Measurements from ENCODE around the gene ARHGEF1. TPM values are rescaled to one million over a fixed set of nuclear protein-coding genes. Genes with fewer than 3 reads are reported as not detected.

The ARHGEF1 gene
- total RNA-seq, 2 donors from 2014 or later: 89.9 to 116 TPM

GRCh38 chr19:41905273-41906002, 22.5 kb downstream of the ARHGEF1 start:
- no peak for DNase-seq
- Mint-ChIP-seq H3K36me3 (ENCODE audit: low read depth) (peaks cover 47% of the 10 kb centered on the region), H3K9me3 (no peaks in the 10 kb centered on the region), H3K4me3 (no peak overlapping the region), H3K27ac (no peak overlapping the region), H3K27me3 (ENCODE audit: insufficient read depth) (peaks cover 18% of the 10 kb centered on the region), H3K4me1 (peaks cover 9% of the 10 kb centered on the region)
- H3K9ac ChIP-seq (ENCODE audit: extremely low read depth, low read length, poor library complexity, severe bottlenecking): no peak overlapping the region
- peaks cover 5% of the 10 kb centered on the region for H3K27me3 ChIP-seq (ENCODE audit: control insufficient read depth, insufficient read depth, low read length, poor library complexity, severe bottlenecking)
- H3K9me3 ChIP-seq (ENCODE audit: control insufficient read depth, low read length): no peaks in the 10 kb centered on the region
- H3K36me3 ChIP-seq (ENCODE audit: control insufficient read depth, insufficient read depth, low read length): peaks cover 36% of the 10 kb centered on the region
- H3K4me1 ChIP-seq (ENCODE audit: control insufficient read depth, insufficient read depth, low read length): peaks cover 2% of the 10 kb centered on the region
- no peak overlapping the region for H3K27ac ChIP-seq (ENCODE audit: low read depth, low read length)
- TF ChIP-seq, protein P1, sequence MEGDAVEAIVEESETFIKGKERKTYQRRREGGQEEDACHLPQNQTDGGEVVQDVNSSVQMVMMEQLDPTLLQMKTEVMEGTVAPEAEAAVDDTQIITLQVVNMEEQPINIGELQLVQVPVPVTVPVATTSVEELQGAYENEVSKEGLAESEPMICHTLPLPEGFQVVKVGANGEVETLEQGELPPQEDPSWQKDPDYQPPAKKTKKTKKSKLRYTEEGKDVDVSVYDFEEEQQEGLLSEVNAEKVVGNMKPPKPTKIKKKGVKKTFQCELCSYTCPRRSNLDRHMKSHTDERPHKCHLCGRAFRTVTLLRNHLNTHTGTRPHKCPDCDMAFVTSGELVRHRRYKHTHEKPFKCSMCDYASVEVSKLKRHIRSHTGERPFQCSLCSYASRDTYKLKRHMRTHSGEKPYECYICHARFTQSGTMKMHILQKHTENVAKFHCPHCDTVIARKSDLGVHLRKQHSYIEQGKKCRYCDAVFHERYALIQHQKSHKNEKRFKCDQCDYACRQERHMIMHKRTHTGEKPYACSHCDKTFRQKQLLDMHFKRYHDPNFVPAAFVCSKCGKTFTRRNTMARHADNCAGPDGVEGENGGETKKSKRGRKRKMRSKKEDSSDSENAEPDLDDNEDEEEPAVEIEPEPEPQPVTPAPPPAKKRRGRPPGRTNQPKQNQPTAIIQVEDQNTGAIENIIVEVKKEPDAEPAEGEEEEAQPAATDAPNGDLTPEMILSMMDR (conservative IDR thresholded peaks at IDR 0.05): no peak
- no peak overlapping the region for H3K4me3 ChIP-seq (ENCODE audit: low read length)
- 90 to 92% methylated on average over 11 to 24 of the region's 24 CpGs for WGBS, 2 experiments (ENCODE audit: insufficient coverage in 1 of 2, insufficient read length in 1 of 2)

GRCh38 chr19:41906271-41906670, 23.3 kb downstream of the ARHGEF1 start:
- Mint-ChIP-seq H3K9me3 (no peaks in the 10 kb centered on the region), H3K27ac (no peak overlapping the region), H3K36me3 (ENCODE audit: low read depth) (peaks cover 44% of the 10 kb centered on the region), H3K4me1 (peaks cover 9% of the 10 kb centered on the region), H3K4me3 (no peak overlapping the region), H3K27me3 (ENCODE audit: insufficient read depth) (peaks cover 26% of the 10 kb centered on the region)
- H3K27ac ChIP-seq (ENCODE audit: low read depth, low read length): no peak overlapping the region
- peaks cover 13% of the 10 kb centered on the region for H3K27me3 ChIP-seq (ENCODE audit: control insufficient read depth, insufficient read depth, low read length, poor library complexity, severe bottlenecking)
- TF ChIP-seq, protein P1 (conservative IDR thresholded peaks at IDR 0.05): no peak
- peaks cover 2% of the 10 kb centered on the region for H3K4me1 ChIP-seq (ENCODE audit: control insufficient read depth, insufficient read depth, low read length)
- H3K9ac ChIP-seq (ENCODE audit: extremely low read depth, low read length, poor library complexity, severe bottlenecking): no peak overlapping the region
- DNase-seq: no peak
- WGBS, 2 experiments (ENCODE audit: insufficient coverage in 1 of 2, insufficient read length in 1 of 2): 86 to 90% methylated on average over 2 to 9 of the region's 9 CpGs
- H3K9me3 ChIP-seq (ENCODE audit: control insufficient read depth, low read length): no peaks in the 10 kb centered on the region
- peaks cover 33% of the 10 kb centered on the region for H3K36me3 ChIP-seq (ENCODE audit: control insufficient read depth, insufficient read depth, low read length)
- no peak overlapping the region for H3K4me3 ChIP-seq (ENCODE audit: low read length)

GRCh38 chr19:41906916-41907680, 24.1 kb downstream of the ARHGEF1 start:
- Histone ChIP-seq H3K27ac (ENCODE audit: low read depth, low read length) (no peak overlapping the region), H3K36me3 (ENCODE audit: control insufficient read depth, insufficient read depth, low read length) (peaks cover 25% of the 10 kb centered on the region), H3K4me3 (ENCODE audit: low read length) (no peak overlapping the region), H3K4me1 (ENCODE audit: control insufficient read depth, insufficient read depth, low read length) (peaks cover 2% of the 10 kb centered on the region), H3K27me3 (ENCODE audit: control insufficient read depth, insufficient read depth, low read length, poor library complexity, severe bottlenecking) (peaks cover 22% of the 10 kb centered on the region), H3K9ac (ENCODE audit: extremely low read depth, low read length, poor library complexity, severe bottlenecking) (no peak overlapping the region), H3K9me3 (ENCODE audit: control insufficient read depth, low read length) (no peaks in the 10 kb centered on the region)
- Mint-ChIP-seq H3K4me3 (no peak overlapping the region), H3K27ac (no peak overlapping the region), H3K9me3 (no peaks in the 10 kb centered on the region), H3K4me1 (peaks cover 9% of the 10 kb centered on the region), H3K27me3 (ENCODE audit: insufficient read depth) (peaks cover 34% of the 10 kb centered on the region), H3K36me3 (ENCODE audit: low read depth) (peaks cover 37% of the 10 kb centered on the region)
- 93 to 94% methylated on average over 11 to 18 of the region's 21 CpGs for WGBS, 2 experiments (ENCODE audit: insufficient coverage in 1 of 2, insufficient read length in 1 of 2)
- no peak for DNase-seq
- TF ChIP-seq, protein P1 (conservative IDR thresholded peaks at IDR 0.05): no peak
